Measurements from ENCODE around the gene IFT20.
A peak's percentile ranks its signal among the peaks of the same experiment; 100 is the strongest.

DNA sequence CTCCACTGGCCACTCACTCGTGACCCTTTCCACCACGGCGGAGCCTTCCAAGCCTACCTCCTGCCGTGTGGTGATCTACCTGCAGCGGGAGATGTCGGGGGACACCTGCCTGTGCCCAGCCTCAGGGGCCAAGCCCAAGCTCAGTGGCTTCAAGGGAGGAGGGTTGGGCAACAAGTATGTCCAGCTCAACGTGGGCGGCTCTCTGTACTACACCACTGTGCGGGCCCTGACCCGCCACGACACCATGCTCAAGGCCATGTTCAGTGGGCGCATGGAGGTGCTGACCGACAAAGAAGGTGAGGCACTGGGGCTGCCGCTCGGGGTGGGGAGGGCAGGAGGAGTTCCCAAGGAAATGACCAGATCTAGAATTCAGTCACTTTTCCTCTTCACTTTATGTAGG is 4.2 kb upstream of the IFT20 start:
- TF ChIP-seq, protein P1, sequence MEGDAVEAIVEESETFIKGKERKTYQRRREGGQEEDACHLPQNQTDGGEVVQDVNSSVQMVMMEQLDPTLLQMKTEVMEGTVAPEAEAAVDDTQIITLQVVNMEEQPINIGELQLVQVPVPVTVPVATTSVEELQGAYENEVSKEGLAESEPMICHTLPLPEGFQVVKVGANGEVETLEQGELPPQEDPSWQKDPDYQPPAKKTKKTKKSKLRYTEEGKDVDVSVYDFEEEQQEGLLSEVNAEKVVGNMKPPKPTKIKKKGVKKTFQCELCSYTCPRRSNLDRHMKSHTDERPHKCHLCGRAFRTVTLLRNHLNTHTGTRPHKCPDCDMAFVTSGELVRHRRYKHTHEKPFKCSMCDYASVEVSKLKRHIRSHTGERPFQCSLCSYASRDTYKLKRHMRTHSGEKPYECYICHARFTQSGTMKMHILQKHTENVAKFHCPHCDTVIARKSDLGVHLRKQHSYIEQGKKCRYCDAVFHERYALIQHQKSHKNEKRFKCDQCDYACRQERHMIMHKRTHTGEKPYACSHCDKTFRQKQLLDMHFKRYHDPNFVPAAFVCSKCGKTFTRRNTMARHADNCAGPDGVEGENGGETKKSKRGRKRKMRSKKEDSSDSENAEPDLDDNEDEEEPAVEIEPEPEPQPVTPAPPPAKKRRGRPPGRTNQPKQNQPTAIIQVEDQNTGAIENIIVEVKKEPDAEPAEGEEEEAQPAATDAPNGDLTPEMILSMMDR (IDR thresholded peaks at IDR 0.05 in 8 of 11, conservative IDR thresholded peaks at IDR 0.05 in 3 of 11): no peak
- peak in 1 of 3 donors; percentile 18 for TF ChIP-seq POLR2AphosphoS5 (IDR thresholded peaks at IDR 0.05)
